GM12891 (cell line): ENCODE data around the gene DYTN.

Experiments used
- PAX5 ChIP-seq: IDR thresholded peaks from 2 replicates; pipeline ENCODE4 v1.6.1; 2011; ENCODE audit warnings: low read length, moderate library complexity, mild to moderate bottlenecking; ENCODE audit not compliant: insufficient read depth, severe bottlenecking
- POLR2A ChIP-seq: IDR thresholded peaks from 2 replicates; pipeline ENCODE4 v1.6.1; 2011; ENCODE audit warnings: low read depth, low read length, control low read depth
- POLR2AphosphoS5 ChIP-seq: IDR thresholded peaks from 2 replicates; pipeline ENCODE4 v1.6.1; 2011; ENCODE audit warnings: low read depth, low read length, control low read depth
- SPI1 ChIP-seq: IDR thresholded peaks from 2 replicates; pipeline ENCODE4 v1.6.1; 2011; ENCODE audit warnings: low read depth, low read length, control low read depth
- TAF1 ChIP-seq: IDR thresholded peaks from 2 replicates; pipeline ENCODE4 v1.6.1; 2011; ENCODE audit warnings: low read depth, low read length, control low read depth

GRCh38 chr2:206764673-206765241 lies 46.6 kb upstream of the DYTN start:
- TF ChIP-seq POLR2A (no peak), POLR2AphosphoS5 (no peak), TAF1 (no peak), SPI1 (no peak), PAX5 (peak; percentile 90)
